Right cardiac atrium (tissue), 5 donors: ENCODE data around the gene TTC22. TPM values are rescaled to one million over a fixed set of nuclear protein-coding genes. Genes with fewer than 3 reads are reported as not detected.

Source experiments
- ATAC-seq, 2 donors: fragments of 200-7000 bp; cut with Tn5 transposase; one replicate each; pipeline versions ENCODE4 v1.8.0 to v1.9.1; 2020; ENCODE audit warnings: moderate library complexity in 2 of 2, mild to moderate bottlenecking in 1 of 2
- DNase-seq, 3 donors: peaks; one replicate each; pipeline ENCODE4 v3.0.0-alpha.2; 2020
- H3K27ac ChIP-seq: one replicate; pipeline ENCODE4 v1.5.1; 2013; ENCODE audit warnings: mild to moderate bottlenecking, low read length, control low read depth, moderate library complexity
- H3K27me3 ChIP-seq: one replicate; pipeline ENCODE4 v1.6.1; 2013; ENCODE audit not compliant: control insufficient read depth, insufficient read depth
- H3K4me1 ChIP-seq: one replicate; pipeline ENCODE4 v1.6.1; 2013; ENCODE audit warnings: low read length; ENCODE audit not compliant: control insufficient read depth, insufficient read depth
- H3K4me3 ChIP-seq: one replicate; pipeline ENCODE4 v1.5.1; 2013; ENCODE audit warnings: low read length, control low read depth
- H3K9me3 ChIP-seq: one replicate; pipeline ENCODE4 v1.6.1; 2013; ENCODE audit warnings: low read length; ENCODE audit not compliant: control insufficient read depth
- WGBS: extraction: QIAGEN DNeasy Blood & Tissue Kit; methylation state at CpG from one replicate; pipeline ENCODE4 v1.1.7; 2013; 5-methylcytosine and 5-hydroxymethylcytosine counted together
- intact Hi-C, 4 donors: fragments of 100-400 bp; cut with DNase I; formaldehyde crosslinking; loops; one replicate each; pipeline versions ENCODE4 v1.11.0 to v1.14.0; 2022 to 2023
- polyA plus RNA-seq: library from polyadenylated mRNA; stranded (reverse); fragments of 200-250 nt; gene quantifications from one replicate; pipeline ENCODE4 v1.2.3, GENCODE V29; 2013
- total RNA-seq, 4 donors: library from RNA; stranded (reverse); fragmentation: NEBNext Ultra II Directional; extraction: Animal tissue kit (Norgen Biotek cat#: 25700); gene quantifications; one replicate each; pipeline ENCODE4 v1.2.1, GENCODE V29; 2021
- donor health status: healthy with polysubstance abuse.
- donor health status: DM: no; HTN: yes; CAD: no.
- donor health status: DM: no; HTN: no; CAD: no.
- donor health status: DM: no; HTN: yes; CAD: no; lungs with severe emphysema.
- donor health status: DM: yes; HTN: yes; CAD: no.

The TTC22 gene
- total and polyA plus RNA-seq, 5 donors = 0.05 to 0.17 (median 0.07) TPM; not detected in 1

DNA sequence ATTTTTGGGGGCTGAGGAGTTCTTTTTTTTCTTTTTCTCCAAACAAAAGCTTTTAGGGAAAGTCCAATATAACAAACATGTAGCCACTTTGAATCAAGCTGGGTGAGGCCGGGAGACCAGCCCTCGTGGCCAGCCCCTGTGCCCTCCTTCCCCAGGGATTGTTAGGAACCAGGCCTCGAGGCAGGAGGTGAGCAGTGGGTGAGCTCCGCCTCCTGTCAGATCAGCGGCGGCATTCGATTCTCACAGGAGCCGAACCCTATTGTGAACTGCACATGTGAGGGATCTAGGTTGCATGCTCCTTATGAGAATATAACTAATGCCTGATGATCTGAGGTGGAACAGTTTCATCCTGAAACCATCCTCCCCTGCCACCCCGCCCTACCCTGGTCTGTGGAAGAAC, 41.8 kb upstream of the TTC22 start:
- DNase-seq = no peak
- H3K27me3 ChIP-seq = no peaks in the 10 kb centered on the region
- no peak for ATAC-seq
- no peaks in the 10 kb centered on the region for H3K9me3 ChIP-seq
- no peaks in the 10 kb centered on the region for H3K4me1 ChIP-seq
- H3K27ac ChIP-seq = no peak overlapping the region
- H3K4me3 ChIP-seq = no peak overlapping the region
- 79% methylated on average over 9 of the region's 9 CpGs for WGBS
- intact Hi-C loops = no loop called here

DNA sequence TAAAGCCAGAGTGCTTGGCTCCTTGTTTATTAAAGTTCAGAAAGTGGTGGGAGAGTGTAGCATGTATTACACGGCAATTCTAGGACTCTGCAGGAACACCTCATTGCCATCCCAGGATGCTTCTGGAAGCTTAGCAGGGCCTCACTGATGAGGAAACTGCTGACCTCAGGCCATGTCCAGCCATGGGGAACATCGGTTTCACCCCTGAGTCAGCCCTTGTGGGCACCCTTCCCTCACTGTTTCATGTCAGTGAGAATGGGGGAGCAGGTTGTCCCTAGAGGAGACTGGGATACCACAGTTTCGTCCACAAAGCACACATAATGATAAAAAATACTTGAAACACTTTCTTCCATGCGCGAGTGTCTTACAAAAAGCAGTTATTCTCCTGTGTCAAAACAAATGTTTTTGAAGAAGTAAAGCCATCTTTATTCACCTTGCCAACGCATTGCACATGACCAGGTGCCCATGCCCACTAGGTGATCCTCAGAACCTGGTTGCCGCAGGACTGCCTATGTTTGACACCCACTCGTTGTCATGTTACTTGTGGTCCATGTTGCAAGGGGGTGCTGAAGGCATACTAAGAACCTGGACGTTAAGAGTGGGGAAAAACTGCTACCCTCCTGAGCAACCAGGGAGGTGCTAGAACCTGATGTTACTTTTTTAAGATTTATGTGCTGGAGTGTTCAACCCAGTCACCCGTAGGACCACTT, 41.2 kb upstream of the TTC22 start:
- no peaks in the 10 kb centered on the region for H3K4me1 ChIP-seq
- H3K27me3 ChIP-seq = no peaks in the 10 kb centered on the region
- intact Hi-C loops = no loop called here
- H3K4me3 ChIP-seq = no peak overlapping the region
- WGBS = 91% methylated on average over 10 of the region's 10 CpGs
- ATAC-seq = no peak
- H3K9me3 ChIP-seq = no peaks in the 10 kb centered on the region
- DNase-seq = no peak
- H3K27ac ChIP-seq = no peak overlapping the region

DNA sequence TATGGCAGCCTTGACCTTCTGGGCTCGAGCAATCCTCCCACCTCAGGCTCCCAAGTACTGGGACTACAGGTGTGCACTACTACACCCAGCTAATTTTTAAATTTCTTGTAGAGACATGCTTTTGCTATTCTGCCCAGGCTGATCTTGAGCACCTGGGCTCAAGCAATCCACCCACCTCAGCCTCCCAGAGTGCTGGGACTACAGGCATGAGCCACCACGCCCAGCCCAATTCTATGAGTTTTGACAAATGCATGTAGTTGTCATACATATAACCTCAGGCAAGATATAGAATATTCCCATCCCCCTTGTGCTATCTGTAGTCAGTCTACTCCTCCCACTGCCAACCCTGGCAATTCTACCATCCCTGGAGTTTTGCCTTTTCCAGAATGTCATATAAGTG, 38.7 kb upstream of the TTC22 start:
- WGBS = 89% methylated on average over 2 of the region's 2 CpGs
- H3K27ac ChIP-seq = no peak overlapping the region

DNA sequence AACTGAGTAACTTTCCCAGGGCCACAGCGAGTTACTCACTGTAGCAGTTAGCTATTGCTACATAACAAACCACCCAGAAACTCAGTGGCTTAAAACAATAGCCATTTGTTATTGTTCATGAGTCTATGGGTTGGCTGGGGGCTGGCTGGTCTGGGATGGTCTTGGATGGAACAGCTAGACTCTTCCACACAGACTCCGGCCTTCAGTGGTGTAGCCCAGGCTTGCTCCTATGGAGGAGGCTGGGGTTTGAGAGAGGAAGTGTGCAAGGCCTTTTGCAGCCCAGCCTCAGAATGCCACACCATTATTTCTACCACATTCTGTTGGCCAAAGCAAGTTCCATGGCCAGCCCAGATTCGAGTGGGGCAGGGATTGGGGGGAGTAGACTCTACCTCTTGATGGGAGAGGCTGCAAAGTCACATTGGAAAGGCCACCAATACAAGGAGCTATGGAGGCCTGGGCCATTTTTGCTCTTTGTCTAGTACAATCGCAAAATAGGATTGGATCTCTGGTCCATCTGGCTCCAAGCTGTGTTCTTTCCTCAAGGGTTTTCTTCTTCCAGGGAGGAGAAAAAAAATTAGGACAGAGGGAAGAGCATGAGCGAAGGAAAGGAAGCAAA, 37.5 kb upstream of the TTC22 start:
- Histone ChIP-seq H3K4me1 (no peaks in the 10 kb centered on the region), H3K9me3 (no peaks in the 10 kb centered on the region), H3K4me3 (no peak overlapping the region), H3K27ac (no peak overlapping the region), H3K27me3 (no peaks in the 10 kb centered on the region)
- no peak for ATAC-seq
- 90% methylated on average over 5 of the region's 5 CpGs for WGBS
- no peak for DNase-seq
- intact Hi-C loops = no loop called here

More for the DNA sequence above, 38.7 kb upstream of the TTC22 start:
- Histone ChIP-seq H3K9me3 (no peaks in the 10 kb centered on the region), H3K27me3 (no peaks in the 10 kb centered on the region), H3K4me1 (no peaks in the 10 kb centered on the region), H3K4me3 (no peak overlapping the region)
- intact Hi-C loops = no loop called here
- ATAC-seq (no peak), DNase-seq (no peak)

DNA sequence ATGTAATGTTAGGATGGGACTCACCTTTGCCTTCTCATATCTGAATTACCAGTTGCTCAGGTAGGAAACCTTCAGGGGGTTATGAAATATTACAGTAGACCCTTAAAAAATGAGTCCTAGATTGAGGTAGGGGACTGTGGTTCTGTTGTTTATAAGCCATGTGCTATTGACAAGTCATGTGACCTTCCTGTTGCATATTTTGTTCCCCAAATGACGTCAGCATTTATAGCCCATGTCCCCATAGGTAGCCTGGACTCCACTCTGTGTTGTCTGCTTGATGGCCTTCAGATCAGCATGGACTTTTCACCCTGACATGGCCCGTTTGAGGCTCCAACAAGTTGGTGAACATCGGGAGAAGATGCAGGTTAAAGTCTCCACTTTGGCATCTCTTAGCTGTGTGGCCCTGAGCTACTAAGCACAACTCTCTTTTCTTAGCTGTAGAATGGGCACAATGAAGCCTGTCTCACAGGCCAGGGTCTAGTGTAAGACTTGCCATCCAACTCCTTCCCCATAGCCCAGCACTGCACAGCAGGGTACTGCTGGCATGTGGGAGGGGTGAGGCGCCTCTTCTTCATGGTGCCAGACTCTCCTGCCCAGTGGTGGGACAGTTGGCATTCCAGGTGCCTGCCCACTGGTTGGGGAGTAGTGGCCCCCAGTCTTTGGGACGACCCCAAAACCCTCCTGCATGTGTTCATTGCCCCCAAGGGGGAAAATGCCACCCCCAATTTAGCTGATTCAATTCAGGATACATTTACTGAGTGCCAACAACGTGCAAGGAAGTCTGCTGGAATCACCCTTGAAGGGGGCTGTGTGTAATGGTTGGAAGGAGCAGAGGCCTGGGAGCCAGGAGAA, 36.1 kb upstream of the TTC22 start:
- 69% methylated on average over 6 of the region's 6 CpGs for WGBS
- intact Hi-C loops = no loop called here

DNA sequence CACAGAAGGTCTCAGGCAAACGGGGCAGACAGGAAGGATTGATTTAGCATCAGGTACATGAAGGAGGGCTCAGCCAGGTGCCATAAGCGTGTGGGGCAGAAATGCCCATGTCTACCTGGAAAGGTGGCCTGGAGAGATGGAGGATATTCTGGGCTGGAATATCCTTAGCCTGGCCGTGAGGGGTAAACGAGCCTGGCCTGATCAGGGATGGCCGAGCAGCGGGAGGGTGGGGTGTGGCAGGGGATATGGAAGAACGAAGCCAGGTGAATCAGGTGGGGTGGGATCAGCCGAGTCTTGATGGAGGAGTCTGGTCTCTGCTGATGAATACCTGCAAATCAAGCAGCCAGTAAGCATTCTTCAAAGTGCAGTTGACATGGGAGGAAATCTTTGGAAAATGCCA, 35.5 kb upstream of the TTC22 start:
- ATAC-seq = no peak
- intact Hi-C loops = no loop called here

More for the DNA sequence above, 36.1 kb upstream of the TTC22 start:
- no peaks in the 10 kb centered on the region for H3K27me3 ChIP-seq
- H3K4me3 ChIP-seq = no peak overlapping the region
- DNase-seq = no peak
- H3K9me3 ChIP-seq = no peaks in the 10 kb centered on the region
- H3K27ac ChIP-seq = no peak overlapping the region
- ATAC-seq = no peak
- no peaks in the 10 kb centered on the region for H3K4me1 ChIP-seq

DNA sequence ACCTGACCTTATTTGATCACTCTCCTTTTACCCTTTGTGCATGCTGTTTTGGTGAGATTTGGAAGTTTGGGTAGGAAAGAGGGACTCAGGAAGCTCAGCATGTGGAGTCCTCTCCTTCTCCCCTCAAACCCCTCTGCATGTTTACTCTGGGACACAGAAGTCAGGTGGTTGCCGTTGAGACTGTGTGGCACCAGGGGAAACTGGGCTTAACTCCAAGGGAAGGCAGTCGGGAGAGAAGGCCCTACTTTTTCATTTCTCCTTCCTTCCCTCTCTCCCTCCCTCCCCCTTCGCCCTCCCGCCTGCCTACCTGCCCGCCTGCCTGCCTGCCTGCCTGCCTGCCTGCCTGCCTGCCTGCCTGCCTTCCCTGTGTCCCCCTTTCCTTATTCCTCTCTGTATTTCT, 34.8 kb upstream of the TTC22 start:
- no peaks in the 10 kb centered on the region for H3K27me3 ChIP-seq
- 47% methylated on average over 5 of the region's 5 CpGs for WGBS
- ATAC-seq = no peak

More for the DNA sequence above, 35.5 kb upstream of the TTC22 start:
- Histone ChIP-seq H3K27me3 (no peaks in the 10 kb centered on the region), H3K4me3 (no peak overlapping the region), H3K9me3 (no peaks in the 10 kb centered on the region), H3K27ac (no peak overlapping the region), H3K4me1 (no peaks in the 10 kb centered on the region)
- DNase-seq = no peak
- 77% methylated on average over 8 of the region's 8 CpGs for whole genome bisulfite sequencing

DNA sequence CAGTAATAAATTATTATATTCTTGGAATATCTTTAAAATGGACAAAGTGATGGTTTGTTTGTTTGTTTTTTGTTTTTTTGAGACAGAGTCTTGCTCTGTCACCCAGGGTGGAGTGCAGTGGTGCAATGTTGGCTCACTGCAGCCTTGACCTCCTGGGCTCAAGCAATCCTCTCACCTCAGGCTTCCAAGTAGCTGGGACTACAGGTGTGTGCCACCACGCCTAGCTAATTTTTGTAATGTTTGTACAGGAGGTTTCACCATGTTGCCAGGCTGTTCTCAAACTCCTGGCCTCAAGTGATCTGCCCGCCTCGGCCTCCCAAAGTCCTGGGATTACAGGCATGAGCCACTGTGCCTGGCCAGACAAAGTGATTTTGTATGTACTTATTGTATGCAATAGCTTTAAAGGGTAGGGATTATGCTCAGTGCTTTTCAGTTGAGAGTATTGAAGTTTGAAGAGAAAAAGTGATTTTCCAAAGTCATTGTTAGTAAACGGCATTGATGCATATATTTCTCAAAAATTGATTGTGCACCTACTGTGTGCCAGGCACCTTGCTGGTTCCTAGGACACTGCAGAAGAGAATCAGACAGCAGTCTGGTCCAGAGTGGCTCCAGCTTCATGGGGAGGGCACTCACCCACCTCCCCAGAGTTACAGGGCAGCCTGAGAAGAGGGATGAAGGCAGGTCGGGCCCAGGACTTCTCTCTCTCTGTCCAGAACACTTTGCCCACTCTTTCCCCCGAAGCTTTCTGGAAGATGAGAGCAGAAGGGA, 34.2 kb upstream of the TTC22 start:
- intact Hi-C loops = no loop called here
- no peaks in the 10 kb centered on the region for H3K9me3 ChIP-seq
- WGBS = 79% methylated on average over 6 of the region's 6 CpGs
- ATAC-seq (no peak), DNase-seq (no peak)
- H3K4me1 ChIP-seq = no peaks in the 10 kb centered on the region
- no peak overlapping the region for H3K27ac ChIP-seq
- no peaks in the 10 kb centered on the region for H3K27me3 ChIP-seq
- no peak overlapping the region for H3K4me3 ChIP-seq

More for the DNA sequence above, 34.8 kb upstream of the TTC22 start:
- Histone ChIP-seq H3K4me1 (no peaks in the 10 kb centered on the region), H3K9me3 (no peaks in the 10 kb centered on the region), H3K4me3 (no peak overlapping the region), H3K27ac (no peak overlapping the region)
- no peak for DNase-seq
- intact Hi-C loops = no loop called here

DNA sequence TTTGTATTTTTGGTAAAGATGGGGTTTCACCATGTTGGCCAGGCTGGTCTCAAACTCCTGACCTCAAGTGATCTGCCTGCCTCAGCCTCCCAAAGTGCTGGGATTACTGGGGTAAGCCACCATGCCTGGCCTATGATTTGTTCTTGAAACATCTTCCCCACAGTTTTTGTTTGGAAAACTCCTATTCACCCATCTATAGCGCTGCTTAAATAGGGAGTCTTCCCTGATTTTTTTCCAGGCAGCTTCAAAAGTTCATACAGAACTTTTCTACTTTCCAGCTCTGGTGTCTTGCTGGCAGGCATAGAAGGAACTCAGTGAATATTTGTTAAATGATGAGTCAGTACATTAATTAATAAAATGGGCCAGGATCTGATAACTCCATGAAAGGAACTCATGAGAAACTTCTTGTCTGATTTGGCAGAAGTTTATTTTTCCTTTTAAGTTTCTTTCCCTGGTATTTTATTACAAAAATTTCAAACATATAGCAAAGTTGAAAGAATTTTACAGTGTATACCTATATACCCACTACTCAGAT, 33.0 kb upstream of the TTC22 start:
- H3K4me1 ChIP-seq = no peaks in the 10 kb centered on the region
- H3K4me3 ChIP-seq = no peak overlapping the region
- no peaks in the 10 kb centered on the region for H3K27me3 ChIP-seq
- DNase-seq (no peak), ATAC-seq (no peak)
- intact Hi-C loops = no loop called here
- no peak overlapping the region for H3K27ac ChIP-seq
- H3K9me3 ChIP-seq = peaks cover 2% of the 10 kb centered on the region
- WGBS = 99% methylated on average over 1 of the region's 1 CpG

DNA sequence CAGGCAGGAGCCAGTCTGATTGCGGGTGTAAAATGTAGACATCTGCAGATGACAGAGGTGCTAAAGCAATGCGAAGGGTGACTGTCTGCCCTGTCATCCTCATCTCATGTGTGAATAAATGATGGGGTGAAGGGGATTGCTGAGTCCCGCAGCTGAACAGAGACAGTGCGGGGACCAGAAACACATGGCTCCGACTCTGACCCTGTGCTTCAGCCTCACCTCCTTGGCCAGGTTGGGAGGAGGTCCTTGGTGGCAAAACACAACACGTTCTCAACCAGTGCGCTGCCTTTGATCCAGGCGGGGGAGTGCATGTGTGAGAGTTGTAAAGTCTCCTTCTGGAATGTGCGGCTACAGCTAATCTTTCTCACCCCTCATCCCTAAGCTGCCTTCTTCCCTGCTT, 32.0 kb upstream of the TTC22 start:
- peaks cover 2% of the 10 kb centered on the region for H3K9me3 ChIP-seq
- no peaks in the 10 kb centered on the region for H3K4me1 ChIP-seq
- 71% methylated on average over 9 of the region's 9 CpGs for WGBS
- no peaks in the 10 kb centered on the region for H3K27me3 ChIP-seq
- intact Hi-C loops = no loop called here
- ATAC-seq (no peak), DNase-seq (no peak)
- no peak overlapping the region for H3K4me3 ChIP-seq
- no peak overlapping the region for H3K27ac ChIP-seq
